ENCODE data around the gene ADGRB3. TPM values are rescaled to one million over a fixed set of nuclear protein-coding genes. Genes with fewer than 3 reads are reported as not detected.

Gene ADGRB3
- total and polyA plus RNA-seq, 10 of the 15 experiments (the other 5 are each of a cell fraction or from before 2014, with no cell fraction given), result 0.03 to 0.06 TPM; not detected in 8

- Histone ChIP-seq H3K36me3 (ENCODE audit: control insufficient read depth in 2 of 2, insufficient read depth in 2 of 2, low read length in 1 of 2) (no peaks in the 10 kb centered on the region), H3K4me1 (ENCODE audit: control insufficient read depth, insufficient read depth, low read length) (no peaks in the 10 kb centered on the region), H3K27me3 (replicated peaks in 1 of 2; ENCODE audit: control insufficient read depth in 2 of 2, insufficient read depth in 2 of 2, low read length in 1 of 2) (no peaks in the 10 kb centered on the region), H3K9ac (ENCODE audit: control insufficient read depth, insufficient read depth, low read length) (no peak overlapping the region), H2AFZ (ENCODE audit: control insufficient read depth, low read depth, low read length) (no peak overlapping the region), H4K20me1 (ENCODE audit: control insufficient read depth, insufficient read depth) (no peaks in the 10 kb centered on the region), H3K9me3 (replicated peaks; ENCODE audit: control insufficient read depth, insufficient read depth, low read length) (no peaks in the 10 kb centered on the region), H3K79me2 (ENCODE audit: control insufficient read depth, insufficient read depth, low read length) (no peaks in the 10 kb centered on the region), H3K27ac (ENCODE audit: control insufficient read depth, insufficient read depth) (no peak overlapping the region), H3K4me2 (ENCODE audit: control insufficient read depth, insufficient read depth) (no peak overlapping the region), H3K4me3 (no peak overlapping the region)
- RAD21 ChIA-PET (ENCODE audit: unreplicated experiment), result no interaction called here
- SMC1A ChIA-PET (ENCODE audit: uncharacterized antibody, unreplicated experiment), result no interaction called here
- intact Hi-C loops (cut with micrococcal nuclease; ENCODE audit: unreplicated experiment) (no loop called here), in situ Hi-C loops (cut with MboI) (no loop called here)
- FAIRE-seq, result no peak
- CTCF ChIA-PET, result interaction anchor here (1.0 kb wide), 1 partner anchor 45 kb away, joined by 3 read pairs; no protein-coding TSS in a partner anchor
- POLR2A ChIA-PET, result no interaction called here
- ATAC-seq, result no peak
- BruUV-seq (replicated peaks), result no TSS peak
- no peak for TF ChIP-seq NFYB (IDR thresholded peaks at IDR 0.05; ENCODE audit: insufficient read depth, low read depth, low read length)
- no peak for TF ChIP-seq CHD1 (IDR thresholded peaks at IDR 0.05; ENCODE audit: low read depth, low read length)
- TF ChIP-seq WRNIP1 (IDR thresholded peaks at IDR 0.05; ENCODE audit: borderline replicate concordance, low read depth, low read length), result no peak
- TF ChIP-seq ZNF24 (IDR thresholded peaks at IDR 0.05), result no peak
- TF ChIP-seq, protein P1, sequence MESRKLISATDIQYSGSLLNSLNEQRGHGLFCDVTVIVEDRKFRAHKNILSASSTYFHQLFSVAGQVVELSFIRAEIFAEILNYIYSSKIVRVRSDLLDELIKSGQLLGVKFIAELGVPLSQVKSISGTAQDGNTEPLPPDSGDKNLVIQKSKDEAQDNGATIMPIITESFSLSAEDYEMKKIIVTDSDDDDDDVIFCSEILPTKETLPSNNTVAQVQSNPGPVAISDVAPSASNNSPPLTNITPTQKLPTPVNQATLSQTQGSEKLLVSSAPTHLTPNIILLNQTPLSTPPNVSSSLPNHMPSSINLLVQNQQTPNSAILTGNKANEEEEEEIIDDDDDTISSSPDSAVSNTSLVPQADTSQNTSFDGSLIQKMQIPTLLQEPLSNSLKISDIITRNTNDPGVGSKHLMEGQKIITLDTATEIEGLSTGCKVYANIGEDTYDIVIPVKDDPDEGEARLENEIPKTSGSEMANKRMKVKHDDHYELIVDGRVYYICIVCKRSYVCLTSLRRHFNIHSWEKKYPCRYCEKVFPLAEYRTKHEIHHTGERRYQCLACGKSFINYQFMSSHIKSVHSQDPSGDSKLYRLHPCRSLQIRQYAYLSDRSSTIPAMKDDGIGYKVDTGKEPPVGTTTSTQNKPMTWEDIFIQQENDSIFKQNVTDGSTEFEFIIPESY (IDR thresholded peaks at IDR 0.05), result no peak
- TF ChIP-seq FOS (IDR thresholded peaks at IDR 0.05; ENCODE audit: borderline replicate concordance, extremely low read depth, insufficient read length), result no peak
- no peak for TF ChIP-seq FOXM1 (IDR thresholded peaks at IDR 0.05; ENCODE audit: low read depth, low read length)
- no peak for TF ChIP-seq NBN (IDR thresholded peaks at IDR 0.05)
- no peak for TF ChIP-seq ELK1 (IDR thresholded peaks at IDR 0.05; ENCODE audit: low read depth, low read length)
- TF ChIP-seq CBX3 (IDR thresholded peaks at IDR 0.05; ENCODE audit: borderline replicate concordance, low read depth), result no peak
- no peak for TF ChIP-seq ZNF207 (IDR thresholded peaks at IDR 0.05; ENCODE audit: borderline replicate concordance)
- TF ChIP-seq, protein P2, sequence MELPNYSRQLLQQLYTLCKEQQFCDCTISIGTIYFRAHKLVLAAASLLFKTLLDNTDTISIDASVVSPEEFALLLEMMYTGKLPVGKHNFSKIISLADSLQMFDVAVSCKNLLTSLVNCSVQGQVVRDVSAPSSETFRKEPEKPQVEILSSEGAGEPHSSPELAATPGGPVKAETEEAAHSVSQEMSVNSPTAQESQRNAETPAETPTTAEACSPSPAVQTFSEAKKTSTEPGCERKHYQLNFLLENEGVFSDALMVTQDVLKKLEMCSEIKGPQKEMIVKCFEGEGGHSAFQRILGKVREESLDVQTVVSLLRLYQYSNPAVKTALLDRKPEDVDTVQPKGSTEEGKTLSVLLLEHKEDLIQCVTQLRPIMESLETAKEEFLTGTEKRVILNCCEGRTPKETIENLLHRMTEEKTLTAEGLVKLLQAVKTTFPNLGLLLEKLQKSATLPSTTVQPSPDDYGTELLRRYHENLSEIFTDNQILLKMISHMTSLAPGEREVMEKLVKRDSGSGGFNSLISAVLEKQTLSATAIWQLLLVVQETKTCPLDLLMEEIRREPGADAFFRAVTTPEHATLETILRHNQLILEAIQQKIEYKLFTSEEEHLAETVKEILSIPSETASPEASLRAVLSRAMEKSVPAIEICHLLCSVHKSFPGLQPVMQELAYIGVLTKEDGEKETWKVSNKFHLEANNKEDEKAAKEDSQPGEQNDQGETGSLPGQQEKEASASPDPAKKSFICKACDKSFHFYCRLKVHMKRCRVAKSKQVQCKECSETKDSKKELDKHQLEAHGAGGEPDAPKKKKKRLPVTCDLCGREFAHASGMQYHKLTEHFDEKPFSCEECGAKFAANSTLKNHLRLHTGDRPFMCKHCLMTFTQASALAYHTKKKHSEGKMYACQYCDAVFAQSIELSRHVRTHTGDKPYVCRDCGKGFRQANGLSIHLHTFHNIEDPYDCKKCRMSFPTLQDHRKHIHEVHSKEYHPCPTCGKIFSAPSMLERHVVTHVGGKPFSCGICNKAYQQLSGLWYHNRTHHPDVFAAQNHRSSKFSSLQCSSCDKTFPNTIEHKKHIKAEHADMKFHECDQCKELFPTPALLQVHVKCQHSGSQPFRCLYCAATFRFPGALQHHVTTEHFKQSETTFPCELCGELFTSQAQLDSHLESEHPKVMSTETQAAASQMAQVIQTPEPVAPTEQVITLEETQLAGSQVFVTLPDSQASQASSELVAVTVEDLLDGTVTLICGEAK (IDR thresholded peaks at IDR 0.05; ENCODE audit: borderline replicate concordance), result no peak
- TF ChIP-seq RUNX3 (IDR thresholded peaks at IDR 0.05; ENCODE audit: low read length), result no peak
- no peak for TF ChIP-seq TAF1 (IDR thresholded peaks at IDR 0.05; ENCODE audit: borderline replicate concordance, low read depth, low read length)
- no peak for DNase-seq (ENCODE audit: low read depth, low spot score)
These were observed 203.5 kb downstream of the ADGRB3 start for GRCh38 chr6:68838571-68838970.
